Right lobe of liver (tissue), 6 donors: ENCODE results near the gene ZNF224. TPM values are rescaled to one million over a fixed set of nuclear protein-coding genes. Genes with fewer than 3 reads are reported as not detected.

Experiments used
- ATAC-seq, 4 donors: fragments of 200-7000 bp; cut with Tn5 transposase; one replicate each; pipeline ENCODE4 v1.9.1; 2020; ENCODE audit warnings: mild to moderate bottlenecking in 4 of 4, moderate library complexity in 4 of 4
- DNase-seq, 3 donors: peaks; one replicate each; pipeline ENCODE4 v3.0.0-alpha.2; 2020
- H3K27ac ChIP-seq, 3 donors: fragments of 200-600 bp; one replicate each; pipeline ENCODE4 v1.8.0; 2022
- H3K27me3 ChIP-seq, 2 donors: fragments of 200-600 bp; one replicate each; pipeline ENCODE4 v1.8.0; 2022
- H3K36me3 ChIP-seq, 4 donors: fragments of 200-600 bp; sonication (generic) in 1 of 4; one replicate each; pipeline versions ENCODE4 v1.5.1 to v1.8.0; 2017 to 2022; ENCODE audit warnings: control low read depth in 1 of 4
- H3K4me1 ChIP-seq, 4 donors: fragments of 200-600 bp; sonication (generic) in 1 of 4; one replicate each; pipeline versions ENCODE4 v1.5.1 to v1.8.0; 2017 to 2022; ENCODE audit warnings: control low read depth in 1 of 4
- H3K4me3 ChIP-seq, 3 donors: fragments of 200-600 bp; one replicate each; pipeline ENCODE4 v1.8.0; 2022
- H3K9me3 ChIP-seq, 4 donors: fragments of 200-600 bp; sonication (generic) in 1 of 4; one replicate each; pipeline versions ENCODE4 v1.5.1 to v1.8.0; 2017 to 2022; ENCODE audit warnings: control low read depth in 1 of 4
- POLR2A ChIP-seq: fragments of 450-650 bp; IDR thresholded peaks from one replicate; pipeline ENCODE4 v1.6.1; 2017; ENCODE audit warnings: antibody characterized with exemption, mild to moderate bottlenecking
- WGBS: methylation state at CpG from one replicate; pipeline ENCODE4 v1.1.6; 2018; ENCODE audit warnings: low coverage, low lambda C conversion rate; ENCODE audit not compliant: insufficient coverage; ENCODE audit errors: missing lambda C conversion rate; 5-methylcytosine and 5-hydroxymethylcytosine counted together
- intact Hi-C, 2 donors: fragments of 100-400 bp; cut with DNase I; formaldehyde crosslinking; loops; one replicate each; pipeline versions ENCODE4 v1.11.2 to v1.14.1; 2022
- long read RNA-seq: library from polyadenylated mRNA; unstranded; transcript quantifications from one replicate; pipeline ENCODE4 v2.0.0, GENCODE V29; 2019
- total RNA-seq, 6 experiments: library from RNA; depleted of rRNA in 2 of 6; stranded (reverse); fragments of >200 nt in 2 of 6; fragmentation: NEBNext Ultra II Directional in 3 of 6; extraction: Animal tissue kit (Norgen Biotek cat#: 25700) in 3 of 6; gene quantifications; one replicate each; pipeline versions ENCODE4 v1.1.0 to v1.2.4, GENCODE V29; 2016 to 2023
- TF ChIP-seq, protein P1 (sequence below), 4 donors: fragments of 200-600 bp in 3 of 4; fragments of 450-650 bp in 1 of 4; IDR thresholded peaks; one replicate each; pipeline versions ENCODE4 v1.5.1 to v1.8.0; 2016 to 2022; ENCODE audit warnings: antibody characterized with exemption in 4 of 4, mild to moderate bottlenecking in 2 of 4
- donor health status: DM: no; HTN: yes; CAD: no.
- donor health status: DM: no; HTN: no; CAD: no.
- donor health status: DM: no; HTN: no; CAD: no.
- donor health status: DM: no; HTN: yes; CAD: no.
- donor health status: DM: no; HTN: yes; CAD: no.

ZNF224 gene
- total RNA-seq = 10 to 100 TPM in 2 of 6 experiments, 1 to 10 TPM in 4; 6.9 to 13.6 (median 8.0) TPM
- long read RNA-seq = 0 reads

DNA sequence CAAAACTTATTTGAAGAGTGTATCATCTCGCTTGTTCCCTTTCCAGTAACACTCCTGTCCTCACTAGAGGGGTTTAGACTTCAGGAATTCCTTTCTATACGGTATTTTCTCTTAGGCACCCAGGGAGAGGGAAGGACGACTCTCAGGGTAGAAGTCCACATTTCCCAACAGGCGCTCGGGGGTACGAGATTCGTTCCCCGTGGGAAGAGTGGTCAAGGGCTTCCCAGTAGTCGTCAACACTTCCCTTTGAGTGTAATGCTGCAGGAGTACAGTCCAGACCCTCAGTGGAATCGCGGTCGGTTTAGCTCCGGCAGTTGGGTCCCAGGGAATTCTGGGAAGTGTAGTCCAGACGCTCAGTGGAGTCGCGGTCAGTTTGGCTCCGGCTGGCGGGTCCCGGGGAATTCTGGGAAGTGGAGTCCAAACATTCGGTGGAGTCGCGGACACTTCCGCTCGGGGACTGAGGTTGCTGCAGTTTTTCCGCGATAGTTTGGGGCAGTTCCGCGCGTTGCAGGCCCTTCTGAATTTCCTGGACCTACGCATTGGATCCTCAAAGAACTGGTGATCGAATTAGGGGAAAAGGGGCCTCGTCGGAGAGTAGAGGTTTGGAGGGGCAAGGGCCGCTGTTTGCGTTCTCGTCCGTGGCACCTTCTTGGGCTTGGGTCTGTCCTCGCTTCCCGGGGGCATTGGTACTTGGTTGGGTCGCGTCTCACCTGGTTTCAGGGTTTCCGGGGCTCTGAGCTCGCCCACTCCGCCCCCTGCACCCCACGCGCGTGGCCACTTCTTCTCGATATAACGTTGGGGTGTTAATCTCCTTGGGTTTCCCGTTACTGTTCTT is at the start of gene ZNF224:
ZNF224 (plus strand) TSS at position 431 of the 835 bp plus-strand sequence. CDS start 3,513 bp downstream, outside the sequence.
- 2% methylated on average over 14 of the region's 50 CpGs for WGBS
- Histone ChIP-seq H3K36me3 (peaks cover 0 to 13% (median under 1%) of the 10 kb centered on the region in 4 donors), H3K9me3 (peaks cover 0 to 6% (median 0%) of the 10 kb centered on the region in 4 donors), H3K4me1 (peaks cover 0 to 7% (median 1%) of the 10 kb centered on the region in 4 donors), H3K27ac (peak within 1 kb of the TSS; percentile 22 to 48 (median 48)), H3K27me3 (no peaks in the 10 kb centered on the region), H3K4me3 (peak within 1 kb of the TSS; percentile 78 to 83 (median 83))
- intact Hi-C loops = no loop called here
- TF ChIP-seq, protein P1, sequence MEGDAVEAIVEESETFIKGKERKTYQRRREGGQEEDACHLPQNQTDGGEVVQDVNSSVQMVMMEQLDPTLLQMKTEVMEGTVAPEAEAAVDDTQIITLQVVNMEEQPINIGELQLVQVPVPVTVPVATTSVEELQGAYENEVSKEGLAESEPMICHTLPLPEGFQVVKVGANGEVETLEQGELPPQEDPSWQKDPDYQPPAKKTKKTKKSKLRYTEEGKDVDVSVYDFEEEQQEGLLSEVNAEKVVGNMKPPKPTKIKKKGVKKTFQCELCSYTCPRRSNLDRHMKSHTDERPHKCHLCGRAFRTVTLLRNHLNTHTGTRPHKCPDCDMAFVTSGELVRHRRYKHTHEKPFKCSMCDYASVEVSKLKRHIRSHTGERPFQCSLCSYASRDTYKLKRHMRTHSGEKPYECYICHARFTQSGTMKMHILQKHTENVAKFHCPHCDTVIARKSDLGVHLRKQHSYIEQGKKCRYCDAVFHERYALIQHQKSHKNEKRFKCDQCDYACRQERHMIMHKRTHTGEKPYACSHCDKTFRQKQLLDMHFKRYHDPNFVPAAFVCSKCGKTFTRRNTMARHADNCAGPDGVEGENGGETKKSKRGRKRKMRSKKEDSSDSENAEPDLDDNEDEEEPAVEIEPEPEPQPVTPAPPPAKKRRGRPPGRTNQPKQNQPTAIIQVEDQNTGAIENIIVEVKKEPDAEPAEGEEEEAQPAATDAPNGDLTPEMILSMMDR (IDR thresholded peaks at IDR 0.05) = no peak
- peak; percentile 22 for TF ChIP-seq POLR2A
- DNase-seq (peak; percentile 92 to 96 (median 95)), ATAC-seq (peak; percentile 98 to 99 (median 99))

DNA sequence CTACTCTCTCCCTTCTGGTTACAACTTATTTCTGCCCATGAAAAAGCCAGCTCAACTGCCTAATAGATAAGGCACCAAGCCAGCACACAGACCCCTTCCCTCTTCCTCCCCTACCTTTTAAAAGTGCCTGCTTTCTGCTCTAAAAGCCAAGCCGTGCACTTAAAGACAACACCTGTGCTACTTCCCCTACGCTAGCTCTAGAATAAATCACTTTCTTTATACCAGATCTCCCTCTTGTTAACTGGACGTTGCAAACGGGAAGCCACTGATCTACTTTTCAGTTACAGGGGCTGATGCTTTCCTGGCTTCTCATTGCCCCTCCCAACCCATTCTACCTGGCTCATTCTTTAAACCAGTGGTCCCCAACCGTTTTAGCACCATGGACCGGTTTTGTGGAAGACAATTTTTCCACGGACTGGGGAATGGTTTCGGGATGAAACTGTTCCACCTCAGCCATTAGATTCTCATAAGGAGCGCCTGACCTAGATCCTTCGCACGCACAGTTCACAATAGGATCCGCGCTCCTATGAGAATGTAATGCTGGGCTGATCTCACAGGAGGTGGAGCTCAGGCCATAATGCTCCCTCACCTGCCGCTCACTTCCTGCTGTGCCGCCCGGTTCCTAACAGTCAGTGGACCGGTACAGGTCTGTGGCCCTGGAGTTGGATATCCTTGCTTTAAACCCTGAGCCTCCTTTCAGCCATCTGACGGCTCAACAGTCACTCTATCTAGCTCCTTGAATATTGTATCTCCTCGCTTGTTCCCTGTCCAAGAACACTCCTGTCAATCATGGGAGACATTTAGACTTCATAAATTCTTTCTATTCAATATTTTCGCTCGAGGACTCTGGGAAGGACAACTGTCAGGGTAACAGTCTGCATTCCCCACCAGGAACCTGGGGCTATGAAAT is 43.2 kb upstream of the ZNF224 start:
- H3K27me3 ChIP-seq = no peaks in the 10 kb centered on the region
- peaks cover 0 to 3% (median 0%) of the 10 kb centered on the region in 4 donors for H3K36me3 ChIP-seq
- H3K27ac ChIP-seq = no peak overlapping the region
- peaks cover 0 to 6% (median 2%) of the 10 kb centered on the region in 4 donors for H3K4me1 ChIP-seq
- H3K4me3 ChIP-seq = peak overlapping the region; percentile 52 to 80 (median 78)
- intact Hi-C loops = no loop called here
- H3K9me3 ChIP-seq = no peaks in the 10 kb centered on the region
- 9% methylated on average over 13 of the region's 21 CpGs for WGBS
- DNase-seq (no peak), ATAC-seq (peak in 2 of 4 donors; percentile 7 to 13)
- TF ChIP-seq, protein P1 (IDR thresholded peaks at IDR 0.05) = no peak

DNA sequence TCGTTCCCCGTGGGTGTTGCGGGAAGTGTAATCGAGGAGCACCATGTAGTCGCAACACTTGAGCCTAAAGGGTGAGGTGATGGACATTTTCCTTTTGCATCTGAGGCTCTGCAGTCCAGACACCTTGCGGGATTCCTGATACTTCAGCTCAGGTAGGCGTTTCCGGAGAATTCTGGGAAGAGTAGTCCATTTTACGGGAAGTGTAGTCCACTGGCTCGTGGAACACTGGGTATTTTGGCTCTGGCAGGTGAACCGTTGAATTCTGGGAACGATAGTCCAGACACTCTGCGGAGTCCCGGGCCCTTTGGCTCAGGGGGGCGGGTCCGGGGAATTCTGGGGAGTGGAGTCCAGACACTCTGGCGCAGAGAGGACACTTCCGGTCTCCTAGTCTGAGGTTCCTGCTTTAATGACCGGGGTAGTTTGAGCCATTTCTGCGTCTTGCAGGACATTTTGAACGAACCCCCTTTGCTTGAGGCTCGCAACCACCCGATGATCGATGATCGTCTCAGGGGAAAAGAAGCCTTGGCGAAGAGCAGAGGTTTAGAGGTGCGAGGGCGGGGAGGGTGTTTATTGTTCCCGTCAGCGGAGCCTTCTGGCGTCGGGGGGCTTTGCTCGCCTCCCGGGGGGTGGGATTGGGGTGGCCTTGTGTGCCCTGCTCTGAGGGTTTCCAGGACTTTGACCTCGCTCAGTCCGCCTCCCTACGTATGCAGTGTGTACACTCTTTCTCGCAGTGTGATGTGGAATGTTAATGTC is 42.3 kb upstream of the ZNF224 start, which contains the start of gene ZNF223:
ZNF223 (plus strand) TSS at position 387 of the 753 bp plus-strand sequence. CDS start 3,141 bp downstream, outside the sequence.
- peak; percentile 100 for ATAC-seq
- peak within 1 kb of the TSS; percentile 25 to 56 (median 46) for H3K27ac ChIP-seq
- 2% methylated on average over 24 of the region's 38 CpGs for WGBS
- DNase-seq = peak; percentile 95 to 98 (median 97)
- H3K27me3 ChIP-seq = no peaks in the 10 kb centered on the region
- intact Hi-C loops = no loop called here
- TF ChIP-seq, protein P1 (IDR thresholded peaks at IDR 0.05) = no peak
- TF ChIP-seq POLR2A = no peak
- peaks cover 0 to 3% (median 0%) of the 10 kb centered on the region in 4 donors for H3K36me3 ChIP-seq
- H3K4me1 ChIP-seq = peaks cover 0 to 6% (median 2%) of the 10 kb centered on the region in 4 donors
- no peaks in the 10 kb centered on the region for H3K9me3 ChIP-seq
- peak within 1 kb of the TSS; percentile 52 to 80 (median 78) for H3K4me3 ChIP-seq

DNA sequence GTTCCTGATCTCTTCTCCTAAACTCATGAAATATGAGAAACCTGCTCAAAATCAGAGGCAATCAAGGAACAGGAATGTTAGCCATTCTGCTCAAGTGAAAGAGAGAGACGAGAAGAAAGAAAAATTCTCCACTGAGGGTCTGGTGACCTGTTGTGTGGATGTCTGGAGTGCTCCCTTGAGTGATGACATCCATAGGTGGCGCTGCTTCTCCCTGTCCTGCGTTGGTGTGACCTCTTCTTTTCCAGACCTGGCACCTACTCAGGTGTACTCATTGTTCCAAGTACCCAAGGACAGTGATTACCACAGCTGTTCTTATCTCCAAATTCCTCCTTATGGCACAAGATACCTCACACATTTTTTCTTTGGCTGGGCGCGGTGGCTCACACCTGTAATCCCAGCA is 38.3 kb upstream of the ZNF224 start:
- no peak for ATAC-seq
- intact Hi-C loops = no loop called here
- Histone ChIP-seq H3K4me3 (no peak overlapping the region), H3K27me3 (no peaks in the 10 kb centered on the region), H3K27ac (no peak overlapping the region), H3K4me1 (peaks cover 0 to 5% (median 2%) of the 10 kb centered on the region in 4 donors), H3K36me3 (peaks cover 0 to 5% (median 1%) of the 10 kb centered on the region in 4 donors), H3K9me3 (no peaks in the 10 kb centered on the region)
- no peak for TF ChIP-seq POLR2A
- TF ChIP-seq, protein P1 (IDR thresholded peaks at IDR 0.05) = no peak
- DNase-seq = no peak
- WGBS = 100% methylated on average over 1 of the region's 5 CpGs
